HepG2 (cell line): ENCODE measurements around the gene TMEM87A. TPM values are rescaled to one million over a fixed set of nuclear protein-coding genes. Genes with fewer than 3 reads are reported as not detected.

Source experiments
- ARID3A ChIP-seq: IDR thresholded peaks from 2 replicates; pipeline ENCODE4 v1.6.1; 2012; ENCODE audit warnings: low read depth, low read length, improper control_type of control experiment
- FOXO1 ChIP-seq: sonication (generic); formaldehyde crosslinking; IDR thresholded peaks from 2 replicates; pipeline ENCODE4 v1.4.0; 2020; ENCODE audit warnings: missing genetic modification reagents
- GFI1 ChIP-seq: sonication (generic); formaldehyde crosslinking; IDR thresholded peaks from 2 replicates; pipeline ENCODE4 v1.5.0; 2020; ENCODE audit warnings: missing genetic modification reagents, mild to moderate bottlenecking, borderline replicate concordance
- NR3C1 ChIP-seq: sonication (generic); formaldehyde crosslinking; IDR thresholded peaks from 2 replicates; pipeline ENCODE4 v1.4.0; 2020; ENCODE audit warnings: missing genetic modification reagents
- PAWR ChIP-seq: sonication (generic); formaldehyde crosslinking; IDR thresholded peaks from 2 replicates; pipeline ENCODE4 v1.4.0; 2020; ENCODE audit warnings: missing genetic modification reagents, mild to moderate bottlenecking, borderline replicate concordance
- PRDM15 ChIP-seq: sonication (generic); formaldehyde crosslinking; IDR thresholded peaks from 2 replicates; pipeline ENCODE4 v1.4.0; 2020; ENCODE audit warnings: missing genetic modification reagents
- SATB2 ChIP-seq: sonication (generic); formaldehyde crosslinking; IDR thresholded peaks from 2 replicates; pipeline ENCODE4 v1.5.0; 2020; ENCODE audit warnings: missing genetic modification reagents
- SNAI1 ChIP-seq: sonication (generic); formaldehyde crosslinking; IDR thresholded peaks from 2 replicates; pipeline ENCODE4 v1.5.0; 2020; ENCODE audit warnings: mild to moderate bottlenecking, missing genetic modification reagents, borderline replicate concordance
- TEF ChIP-seq: sonication (generic); formaldehyde crosslinking; IDR thresholded peaks from 2 replicates; pipeline ENCODE4 v1.5.0; 2020; ENCODE audit warnings: missing genetic modification reagents
- TGIF2 ChIP-seq: IDR thresholded peaks from 2 replicates; pipeline ENCODE4 v1.6.1; 2016; ENCODE audit warnings: control low read depth, missing compliant biosample characterization
- THAP7 ChIP-seq: sonication (generic); formaldehyde crosslinking; IDR thresholded peaks from 2 replicates; pipeline ENCODE4 v1.8.1; 2023; ENCODE audit warnings: mild to moderate bottlenecking, missing genetic modification reagents
- THAP9 ChIP-seq: sonication (generic); formaldehyde crosslinking; IDR thresholded peaks from 2 replicates; pipeline ENCODE4; 2020; ENCODE audit warnings: missing genetic modification reagents, mild to moderate bottlenecking, borderline replicate concordance
- TOE1 ChIP-seq: sonication (generic); formaldehyde crosslinking; IDR thresholded peaks from 2 replicates; pipeline ENCODE4 v1.4.0; 2020; ENCODE audit warnings: mild to moderate bottlenecking, missing genetic modification reagents
- ZBTB25 ChIP-seq: IDR thresholded peaks from 2 replicates; pipeline ENCODE4 v1.6.1; 2018; ENCODE audit warnings: missing genetic modification reagents
- ZNF317 ChIP-seq: sonication (generic); formaldehyde crosslinking; IDR thresholded peaks from 2 replicates; pipeline ENCODE4 v1.5.0; 2020; ENCODE audit warnings: mild to moderate bottlenecking, missing genetic modification reagents
- ZNF737 ChIP-seq: sonication (generic); formaldehyde crosslinking; IDR thresholded peaks from 2 replicates; pipeline ENCODE4 v1.5.0; 2020; ENCODE audit warnings: missing genetic modification reagents, mild to moderate bottlenecking, borderline replicate concordance
- ZNF878 ChIP-seq: sonication (generic); formaldehyde crosslinking; IDR thresholded peaks from 2 replicates; pipeline ENCODE4 v1.8.1; 2023; ENCODE audit warnings: mild to moderate bottlenecking, missing genetic modification reagents, moderate library complexity
- polyA plus RNA-seq, 8 experiments: library from polyadenylated mRNA; depleted of rRNA in 3 of 8; stranded (reverse) in 7 of 8; unstranded in 1 of 8; fragments of >200 nt; fragmentation: Illumina TruSeq in 4 of 8; extraction: Trizol in 4 of 8; gene quantifications; 2 replicates each; pipeline versions ENCODE4 v1.2.1 to v1.2.3, GENCODE V29; 2011 to 2016; ENCODE audit warnings: low read depth in 4 of 8, missing spikeins in 1 of 8, mixed read lengths in 1 of 8; ENCODE audit not compliant: insufficient read depth in 1 of 8
- total RNA-seq, 5 experiments: library from RNA; depleted of rRNA; stranded (reverse); fragments of >200 nt; fragmentation: Illumina TruSeq; extraction: Trizol; gene quantifications; 2 replicates each; pipeline ENCODE4 v1.2.3, GENCODE V29; 2016; ENCODE audit warnings: low read depth in 1 of 5

The TMEM87A gene
- total and polyA plus RNA-seq, 2 of the 13 experiments (the other 11 are each of a cell fraction or from before 2014, with no cell fraction given): 20.2 to 42.8 TPM

- TF ChIP-seq THAP9 (CRISPR knock-in tag) (peak; percentile 77; the same call in 1 of the 2 replicates), THAP7 (CRISPR knock-in tag) (no peak), ZNF878 (CRISPR knock-in tag) (no peak), SATB2 (CRISPR knock-in tag) (no peak), ZNF317 (CRISPR knock-in tag) (peak; percentile 98), PRDM15 (CRISPR knock-in tag) (no peak), FOXO1 (peak; percentile 55; the same call in 1 of the 2 replicates), NR3C1 (no peak), SNAI1 (CRISPR knock-in tag) (peak; percentile 86; the same call in 1 of the 2 replicates), PAWR (CRISPR knock-in tag) (no peak), ZNF737 (CRISPR knock-in tag) (no peak), GFI1 (no peak), TOE1 (CRISPR knock-in tag) (no peak), TEF (CRISPR knock-in tag) (no peak), ARID3A (no peak), ZBTB25 (CRISPR knock-in tag) (no peak), TGIF2 (CRISPR knock-in tag) (no peak)
These were observed 65.3 kb downstream of the TMEM87A start, which contains the start of gene VPS39 (continued) for GRCh38 chr15:42207674-42208579.
